Measurements from ENCODE around the gene SKP1.
"Not testable (repeated sequence)": the region's sequence is repeated elsewhere in the genome, so short reads cannot be mapped to it uniquely, and the experiment has no call there.

The SKP1 gene

DNA sequence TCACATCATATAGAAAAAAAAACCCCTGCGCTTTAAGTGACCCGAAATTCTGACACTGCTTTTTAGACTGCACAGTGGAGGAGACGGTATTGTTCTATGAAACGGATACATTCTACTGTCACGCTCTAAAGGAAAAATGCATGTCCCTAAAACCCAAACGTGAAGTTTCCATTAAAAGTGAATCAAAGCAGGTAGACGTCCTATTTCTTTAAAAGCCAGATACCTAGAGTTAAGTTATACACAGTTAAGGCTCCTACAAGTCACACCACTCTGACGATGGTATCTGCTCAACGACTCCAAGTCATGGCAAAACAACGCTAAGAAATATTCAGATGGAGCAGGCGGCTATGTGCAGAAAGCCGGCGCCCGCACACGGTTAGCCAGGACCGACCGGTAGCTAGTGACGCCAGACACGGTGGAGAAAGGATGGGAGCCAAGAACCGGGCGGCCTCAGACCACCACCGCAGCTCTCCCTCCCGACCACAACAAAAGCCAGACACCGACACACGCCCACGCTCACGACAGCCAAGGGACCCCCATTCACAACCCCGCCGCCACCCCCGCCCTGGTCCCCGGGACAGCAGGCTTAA, 734 bp downstream of the SKP1 start:
- DNase-seq = peak; percentile 8

DNA sequence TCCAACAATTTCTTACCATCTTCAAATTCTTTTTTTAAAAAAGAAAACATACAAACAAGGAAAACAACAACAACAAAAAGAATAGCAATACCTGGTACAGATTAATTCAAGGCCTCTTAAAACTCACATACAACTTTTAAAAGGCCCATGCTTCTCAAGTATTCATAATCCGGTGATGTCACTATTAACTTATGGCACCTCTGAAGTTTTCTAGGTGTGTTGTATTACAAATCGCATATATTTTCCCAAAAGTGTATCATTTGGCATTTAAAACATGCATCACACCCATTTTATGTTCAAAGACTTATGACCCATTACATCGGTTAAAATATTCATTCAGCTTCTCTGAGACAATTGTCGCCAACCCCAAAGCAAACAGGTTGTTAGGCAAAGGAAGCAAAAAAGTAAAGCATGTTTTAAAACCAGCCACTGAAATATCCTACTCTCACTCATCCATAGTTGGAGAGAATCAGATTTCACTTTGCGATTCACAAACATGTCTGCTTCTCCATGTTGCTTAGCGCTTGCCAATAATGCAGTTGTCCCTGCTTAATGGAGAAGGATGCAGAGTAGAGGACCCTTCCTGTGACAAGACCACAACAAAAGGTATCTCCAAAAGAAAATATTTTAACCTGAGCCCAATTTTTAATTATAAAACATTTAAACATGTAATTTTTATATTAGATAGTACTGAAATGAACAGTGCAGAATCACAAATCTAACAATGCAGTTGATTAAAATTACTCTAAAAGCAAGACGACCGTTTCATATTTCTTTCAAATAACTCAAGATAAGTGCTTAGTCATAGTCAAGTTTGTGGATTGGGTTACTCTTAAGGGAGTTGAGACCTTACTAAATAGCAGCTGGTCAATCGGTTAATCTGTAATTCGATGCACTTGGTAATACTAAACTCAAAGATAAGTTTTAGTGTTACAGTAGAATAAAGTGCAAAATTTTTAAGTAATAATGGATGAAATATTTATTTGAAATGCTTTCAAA, 1.6 kb downstream of the SKP1 start:
- peak; percentile 6 for DNase-seq

DNA sequence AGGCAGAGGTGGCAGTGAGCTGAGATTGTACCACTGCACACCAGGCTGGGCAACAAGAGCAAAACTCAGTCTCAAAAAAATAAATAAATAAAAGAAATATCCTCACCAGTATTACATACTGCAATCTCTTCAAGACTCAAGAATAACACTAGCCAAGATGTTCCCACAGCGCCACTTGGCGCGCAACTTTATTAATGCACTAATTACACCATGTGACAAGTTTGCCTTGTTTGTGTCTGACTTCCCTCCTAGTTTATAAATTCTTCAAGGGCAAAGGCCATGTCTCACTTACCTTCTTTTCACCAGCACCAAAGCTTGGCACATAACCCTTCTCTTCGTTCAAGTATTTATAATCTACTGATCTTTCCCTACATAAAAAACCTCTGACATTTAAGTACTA, 4.8 kb downstream of the SKP1 start:
- no peak for DNase-seq

DNA sequence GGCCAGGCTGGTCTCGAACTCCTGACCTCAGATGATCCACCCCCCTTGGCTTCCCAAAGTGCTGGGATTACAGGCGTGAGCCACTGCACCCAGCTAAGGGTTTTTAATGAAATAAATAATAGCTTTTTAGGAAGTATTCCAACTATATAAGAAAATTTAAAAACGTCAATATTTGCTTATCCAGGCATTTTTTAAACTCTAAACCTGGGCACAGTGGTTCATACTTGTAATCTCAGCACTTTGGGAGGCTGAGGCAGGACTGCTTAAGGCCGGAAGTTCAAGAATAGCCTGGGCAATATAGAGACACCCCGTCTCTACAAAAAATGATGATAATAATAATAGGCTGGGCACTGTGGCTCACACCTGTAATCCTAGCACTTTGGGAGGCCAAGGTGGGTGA, 14.2 kb downstream of the SKP1 start:
- DNase-seq = no peak

DNA sequence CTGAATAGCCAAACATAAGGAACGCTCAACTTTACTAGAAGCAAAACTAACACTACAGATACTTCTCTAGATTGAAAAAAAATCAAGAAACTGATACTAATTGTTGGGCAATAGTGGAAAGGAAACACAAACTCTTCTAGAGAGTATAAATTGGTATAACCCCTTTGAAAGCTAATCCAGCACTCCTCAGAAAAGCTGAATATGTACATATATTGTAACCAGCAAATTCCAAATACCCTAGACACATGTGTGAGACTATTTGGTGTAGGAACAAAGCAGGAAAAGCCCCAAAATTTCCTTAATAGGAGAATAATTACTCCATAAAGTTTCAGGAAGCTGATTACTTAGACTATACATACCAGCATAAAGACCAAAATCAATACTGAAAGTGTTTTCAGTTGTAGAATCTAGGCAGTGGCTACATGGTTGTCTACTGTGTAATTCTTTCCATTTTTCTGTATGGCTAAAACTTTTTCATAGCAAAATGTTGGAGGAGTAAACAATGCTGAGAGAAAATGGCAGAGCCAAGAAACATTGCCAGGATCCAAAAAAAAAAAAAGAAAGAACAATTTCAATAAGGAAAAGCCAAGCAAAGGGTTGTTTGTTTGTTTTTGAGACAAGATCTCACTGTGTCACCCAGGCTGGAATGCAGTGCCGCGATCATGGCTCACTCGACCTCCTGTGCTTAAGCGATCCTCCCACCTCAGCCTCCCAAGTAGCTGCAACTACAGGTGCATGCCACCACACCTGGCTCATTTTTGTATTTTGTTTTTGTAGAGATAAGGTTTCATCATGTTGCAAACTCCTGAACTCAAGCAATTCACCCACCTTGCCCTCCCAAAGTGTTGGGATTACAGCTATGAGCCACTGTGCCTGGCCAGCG, 15.0 kb downstream of the SKP1 start:
- DNase-seq = no peak

DNA sequence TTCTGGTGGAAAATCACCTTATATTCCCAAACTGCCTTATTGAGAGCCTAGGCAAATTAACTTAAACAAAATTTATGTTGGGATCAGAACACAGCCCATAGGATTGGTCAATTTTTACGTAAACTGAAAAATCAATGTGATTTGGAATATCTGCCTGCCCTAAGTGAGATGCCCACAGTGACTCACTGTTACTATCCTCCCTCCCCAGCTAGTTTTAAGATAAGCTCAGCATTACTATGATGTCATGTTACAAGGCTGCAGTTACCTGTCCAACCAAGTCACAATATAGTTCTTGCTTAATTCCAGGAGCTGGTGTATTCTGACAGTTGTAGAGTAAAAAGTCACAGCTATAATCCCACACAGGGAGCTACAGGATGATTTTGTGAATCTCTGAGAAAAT, 23.1 kb downstream of the SKP1 start:
- DNase-seq = no peak

DNA sequence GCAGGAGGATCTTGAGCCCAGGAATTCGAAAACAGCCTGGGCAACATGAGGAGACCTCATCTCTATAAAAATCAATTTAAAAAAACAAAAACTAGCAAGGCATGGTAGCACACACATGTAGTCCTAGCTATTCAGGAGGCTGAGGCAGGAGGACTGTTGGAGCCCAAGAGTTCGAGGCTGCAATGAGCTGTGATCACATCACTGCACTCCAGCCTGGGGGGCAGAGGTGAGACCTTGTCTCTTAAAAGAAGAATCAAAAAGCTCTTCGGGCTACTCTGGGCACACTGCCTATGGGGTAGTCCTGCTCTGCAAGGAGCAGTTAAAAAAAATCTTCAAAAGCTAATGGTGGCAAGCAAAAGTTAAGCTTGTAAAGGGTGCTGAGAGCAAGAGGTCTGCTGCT, 23.5 kb downstream of the SKP1 start:
- no peak for DNase-seq

DNA sequence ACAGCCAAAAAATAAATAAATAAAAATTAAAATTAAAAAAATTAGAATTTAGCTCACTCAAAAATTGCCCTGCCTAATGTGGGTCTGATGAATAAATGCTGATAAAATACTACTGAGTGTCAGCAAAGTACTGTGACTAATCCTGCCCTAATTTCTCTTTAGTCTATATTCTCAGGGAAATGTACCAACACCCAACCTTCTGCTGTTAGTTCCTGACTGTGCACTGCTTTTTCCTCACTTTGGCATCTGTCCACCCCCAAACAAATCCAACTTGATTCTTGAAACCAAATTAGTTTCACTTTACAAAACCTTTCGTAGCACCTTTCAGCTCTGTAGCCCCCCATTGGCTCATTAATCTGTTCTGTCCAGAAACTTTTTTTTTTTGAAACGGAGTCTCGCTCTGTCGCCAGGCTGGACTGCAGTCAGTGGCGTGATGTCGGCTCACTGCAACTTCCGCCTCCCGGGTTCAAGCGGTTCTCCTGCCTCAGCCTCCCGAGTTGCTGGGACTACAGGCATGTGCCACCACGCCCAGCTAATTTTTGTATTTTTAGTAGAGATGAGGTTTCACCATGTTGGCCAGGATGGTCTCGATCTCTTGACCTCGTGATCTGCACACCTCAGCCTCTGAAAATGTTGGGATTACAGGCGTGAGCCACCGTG, 24.4 kb downstream of the SKP1 start:
- not testable (repeated sequence) for DNase-seq

DNA sequence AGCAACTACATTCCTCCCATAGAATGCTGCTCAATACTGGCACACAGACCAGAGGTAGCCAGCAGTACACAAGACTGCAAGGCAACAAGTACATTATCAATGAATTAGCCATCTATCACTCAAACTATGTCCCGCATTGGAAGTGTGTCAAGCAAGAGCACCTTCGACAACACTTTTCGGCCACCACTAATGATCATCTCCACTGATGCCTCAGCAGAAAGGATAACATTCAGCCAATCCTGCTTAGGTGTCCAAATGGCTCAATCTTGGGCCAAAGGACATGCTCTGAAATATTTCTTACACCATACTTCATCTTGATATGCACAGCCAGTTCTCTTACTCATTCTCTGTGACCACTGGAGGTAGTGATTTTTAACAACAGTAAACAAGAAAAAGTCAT, 25.0 kb downstream of the SKP1 start:
- DNase-seq = no peak

DNA sequence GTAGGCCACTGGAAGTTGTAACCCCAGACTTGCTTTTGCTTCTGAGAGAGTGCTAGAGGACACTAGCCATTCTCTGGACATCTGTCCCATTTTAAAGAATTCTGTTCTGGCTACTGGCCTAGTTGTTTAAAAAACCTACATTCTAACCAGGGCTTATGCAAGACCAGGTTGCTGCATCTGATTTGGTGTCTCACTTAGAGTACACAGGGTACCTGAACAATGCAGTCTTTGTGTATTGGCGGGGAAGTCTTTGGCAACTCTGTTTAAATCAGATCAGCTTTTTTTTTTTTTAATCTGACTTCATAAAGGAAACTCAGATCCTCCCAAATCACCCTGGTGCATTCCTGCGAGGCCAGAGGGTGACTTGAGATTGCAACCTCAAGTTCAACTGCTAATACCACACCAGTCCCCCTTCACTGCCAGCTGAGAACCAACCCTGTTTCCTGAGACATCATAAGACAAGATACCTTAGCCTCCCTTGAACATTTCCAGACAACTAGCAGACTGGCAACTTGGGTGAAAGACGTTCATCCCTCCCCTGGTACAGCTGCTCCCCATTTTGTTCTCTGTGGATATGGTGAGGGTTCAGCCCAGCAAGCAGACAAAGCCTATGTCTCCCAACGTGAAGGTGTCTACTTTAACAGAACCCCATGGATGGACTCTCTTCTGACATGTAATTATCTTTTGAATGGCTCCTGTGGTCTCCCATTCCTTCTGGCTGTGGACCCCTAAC, 27.0 kb downstream of the SKP1 start:
- DNase-seq = no peak

DNA sequence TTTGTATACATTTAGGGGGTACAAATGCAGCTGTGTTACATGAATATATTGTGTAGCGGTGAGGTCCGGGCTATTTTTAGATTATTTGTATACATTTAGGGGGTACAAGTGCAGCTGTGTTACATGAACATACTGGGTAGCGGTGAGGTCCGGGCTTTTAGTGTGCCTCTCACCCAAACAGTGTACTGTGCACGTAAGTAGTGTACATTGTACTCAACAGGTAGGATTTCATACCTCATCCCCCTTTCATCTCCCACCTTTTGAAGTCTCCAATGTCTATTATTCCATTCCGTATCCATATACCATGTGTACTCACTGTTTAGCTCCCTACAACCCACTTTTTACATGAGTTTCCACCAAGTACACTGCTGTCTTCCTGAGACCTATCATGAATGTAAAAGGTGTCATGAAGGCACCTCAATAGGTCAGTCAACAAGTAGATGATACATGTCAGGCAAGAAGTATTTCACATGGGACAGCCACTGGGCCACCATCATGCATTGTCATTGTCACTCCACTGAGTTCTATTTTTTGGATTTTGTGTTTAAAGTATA, 27.7 kb downstream of the SKP1 start:
- no peak for DNase-seq

DNA sequence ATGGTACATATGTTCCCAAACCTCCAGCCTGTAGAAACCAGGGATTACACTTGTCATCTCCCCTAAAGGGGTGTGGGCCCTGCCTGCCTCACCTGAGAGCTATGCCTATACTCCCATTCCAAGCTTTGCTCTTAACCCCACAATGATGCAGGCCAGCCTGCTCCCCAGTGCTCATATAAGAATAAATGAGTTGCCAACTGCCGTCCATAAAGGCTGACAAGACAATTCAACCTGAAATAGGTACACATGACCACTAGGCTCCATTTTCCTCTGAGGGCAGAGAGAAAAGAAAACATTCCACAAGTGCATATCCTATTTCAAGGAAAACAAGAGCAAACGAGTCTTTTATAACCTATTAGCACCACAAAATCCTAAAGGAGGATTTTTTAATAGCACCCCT, 28.4 kb downstream of the SKP1 start:
- no peak for DNase-seq

DNA sequence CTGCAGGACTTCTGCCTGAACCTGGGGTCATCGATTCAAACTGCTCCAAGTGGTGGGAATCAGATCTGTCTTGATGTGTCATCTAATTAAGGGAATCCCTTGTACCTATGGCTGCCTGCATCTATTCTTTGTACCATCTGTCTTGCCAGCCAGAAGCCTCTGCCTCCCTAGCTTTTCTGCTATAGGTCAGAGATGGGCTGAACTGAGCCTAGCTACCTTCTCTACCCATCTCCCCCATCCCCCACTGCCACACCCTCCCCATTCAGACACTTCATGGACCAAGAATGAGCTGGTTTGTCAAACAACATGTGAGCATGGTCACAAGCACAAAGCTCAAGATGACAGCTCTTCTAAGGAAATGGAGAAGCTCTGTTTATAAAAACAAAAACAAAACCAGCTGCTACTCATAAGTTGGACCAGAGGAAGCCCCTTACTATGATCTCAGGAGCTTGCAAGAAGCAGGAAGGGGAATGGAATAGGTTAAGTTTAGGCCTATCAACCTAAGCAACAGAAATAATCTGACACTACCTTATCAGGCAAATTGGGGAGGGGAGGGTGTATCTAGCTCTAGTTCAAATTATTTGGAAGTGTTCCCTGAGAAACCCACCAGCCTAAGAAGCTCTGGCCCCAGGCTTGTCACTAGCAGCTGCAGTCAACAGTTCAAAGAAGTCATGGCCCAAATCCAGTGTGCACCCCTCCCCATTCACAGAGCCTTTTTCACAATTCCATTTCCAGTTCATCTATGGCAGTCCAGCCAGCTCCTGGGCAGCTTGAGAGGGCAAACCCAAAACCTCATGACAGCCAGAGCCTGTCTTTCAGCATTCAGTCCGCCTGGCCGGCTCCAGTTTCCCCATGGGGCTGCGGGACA, 29.9 kb downstream of the SKP1 start:
- no peak for DNase-seq

DNA sequence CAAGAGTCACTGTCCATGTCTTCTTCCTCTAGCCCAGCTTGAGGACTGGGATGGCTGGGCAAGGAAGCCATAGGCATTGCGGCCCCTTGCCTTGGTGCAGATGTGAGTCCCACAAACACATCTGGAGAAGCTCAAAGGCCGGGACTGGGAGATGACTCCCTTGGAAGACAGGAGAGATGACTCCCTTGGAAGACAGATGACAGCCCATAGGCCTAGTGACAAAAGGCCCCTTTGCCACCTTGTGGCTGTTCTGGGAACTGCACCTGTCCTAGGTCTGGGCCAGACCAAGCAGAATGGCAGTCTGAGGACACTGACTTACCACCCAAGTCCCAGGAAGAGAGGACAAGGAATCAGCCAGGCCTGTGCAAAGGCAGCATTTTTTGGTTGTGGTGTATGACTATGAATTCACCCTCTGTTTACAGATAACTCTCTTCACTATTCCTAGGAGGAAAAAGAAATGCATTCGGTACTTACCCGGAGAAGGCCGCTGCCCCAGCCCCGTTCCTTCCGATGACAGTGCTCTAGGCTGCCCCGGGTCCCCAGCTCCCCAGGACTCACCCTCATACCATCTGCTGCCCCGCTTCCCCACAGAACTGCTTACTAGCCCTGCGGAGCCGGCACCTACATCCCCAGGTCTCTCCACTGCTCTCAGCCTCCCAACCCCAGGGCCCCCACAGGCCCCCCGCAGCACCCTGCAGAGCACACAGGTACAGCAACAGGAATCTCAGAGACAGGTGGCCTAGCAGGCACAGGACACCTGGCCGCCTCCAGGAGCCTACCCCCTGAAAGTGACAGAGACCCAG, 30.8 kb downstream of the SKP1 start:
- DNase-seq = peak; percentile 1

DNA sequence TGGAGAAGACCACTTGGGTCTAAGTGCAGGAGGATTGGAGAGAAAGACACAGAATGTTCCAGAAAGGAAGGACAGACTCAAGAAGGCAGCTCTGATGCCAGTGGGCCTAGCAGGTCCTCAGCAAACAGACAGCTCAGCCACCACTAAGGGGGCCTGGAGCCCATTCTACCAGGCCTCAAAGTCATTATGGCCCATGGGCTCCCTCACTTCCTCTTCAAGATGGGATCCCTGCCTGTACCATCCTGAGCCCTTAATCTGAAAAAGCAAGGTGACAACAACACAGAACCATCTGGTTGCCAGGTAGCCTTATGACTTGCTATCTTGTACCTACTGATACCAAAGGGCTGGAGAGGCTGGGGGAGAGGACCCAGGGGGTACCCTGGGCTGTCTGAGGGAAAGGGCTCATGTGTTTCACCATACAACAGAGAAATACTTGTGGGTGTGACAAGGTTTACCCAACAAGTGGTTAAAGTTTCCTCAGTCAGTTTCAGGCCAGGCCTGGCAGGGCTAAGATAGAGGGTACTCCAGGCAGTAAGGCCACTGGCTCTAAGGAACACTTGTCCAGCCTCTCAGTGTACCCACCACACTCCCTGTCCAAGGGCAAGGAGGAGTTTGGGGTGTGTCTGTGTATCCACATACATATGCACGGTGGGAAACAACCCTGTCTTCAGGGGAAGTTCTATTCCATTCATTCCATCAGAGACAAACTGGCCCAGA, 31.6 kb downstream of the SKP1 start:
- DNase-seq = no peak

DNA sequence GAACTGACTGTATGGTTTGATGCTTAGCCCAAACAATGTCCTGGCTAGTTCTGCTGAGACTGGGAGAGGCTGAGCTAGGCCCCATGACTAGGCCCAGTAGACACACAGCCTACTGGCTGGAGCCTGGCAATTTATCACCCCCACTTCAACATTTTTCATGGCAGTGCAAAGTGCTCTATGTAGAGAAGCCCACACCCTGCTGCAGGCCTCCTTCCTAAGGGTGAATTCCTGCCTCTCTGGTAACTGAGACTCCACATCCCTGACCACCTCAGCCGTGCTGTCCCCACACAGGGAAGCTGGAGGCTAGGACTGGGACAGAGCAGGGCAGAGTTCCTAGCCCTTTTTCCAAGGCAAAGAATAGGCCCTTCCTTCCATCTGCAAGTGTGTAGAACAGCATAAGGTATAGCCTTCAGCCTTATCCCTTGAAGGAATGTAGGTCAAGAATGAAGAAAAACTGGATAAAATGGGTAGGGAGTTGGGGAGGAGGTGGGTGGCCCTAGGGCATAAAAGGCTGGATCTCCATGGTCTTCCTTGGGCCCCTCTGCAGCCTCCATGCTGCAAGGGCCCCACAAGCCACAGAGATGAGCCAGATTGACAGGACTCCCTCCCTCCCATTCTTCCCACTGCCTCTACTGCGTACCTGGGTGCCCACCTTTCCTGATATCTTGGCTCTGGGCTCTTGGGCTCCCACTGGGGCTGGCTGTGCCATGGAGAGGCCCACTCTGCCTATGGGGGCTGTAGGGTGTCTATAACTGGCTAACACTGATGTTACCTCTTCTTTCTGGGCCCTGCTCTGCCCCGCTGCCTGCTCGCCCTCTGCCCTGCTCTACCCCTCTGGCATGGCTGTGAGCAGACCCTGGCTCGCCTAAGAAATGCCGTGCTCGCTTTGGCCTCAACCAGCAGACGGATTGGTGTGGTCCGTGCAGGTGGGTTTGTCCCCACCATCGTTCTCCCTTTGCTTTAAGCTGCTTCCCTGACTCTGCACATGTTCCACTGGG, 32.5 kb downstream of the SKP1 start:
- DNase-seq = no peak

DNA sequence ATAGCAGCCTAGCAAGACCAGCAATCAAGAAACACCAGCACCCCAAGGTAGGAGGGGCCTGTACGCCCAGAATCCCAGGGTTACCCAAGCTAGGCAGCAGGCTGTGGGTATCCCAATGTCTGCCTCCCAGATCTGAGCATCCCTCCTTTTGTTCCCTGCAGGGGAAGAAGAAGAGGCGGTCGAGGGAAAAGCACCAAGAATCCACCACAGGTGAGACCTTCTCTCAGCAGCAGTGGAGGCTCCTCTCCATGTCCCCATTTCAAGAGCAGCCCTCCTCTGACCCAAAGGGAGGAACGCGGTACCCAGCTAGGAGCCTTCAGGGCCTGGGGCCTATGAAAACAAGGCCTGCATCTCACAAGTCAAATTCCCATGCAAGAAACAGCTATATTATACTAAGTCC, 33.3 kb downstream of the SKP1 start:
- DNase-seq = no peak

DNA sequence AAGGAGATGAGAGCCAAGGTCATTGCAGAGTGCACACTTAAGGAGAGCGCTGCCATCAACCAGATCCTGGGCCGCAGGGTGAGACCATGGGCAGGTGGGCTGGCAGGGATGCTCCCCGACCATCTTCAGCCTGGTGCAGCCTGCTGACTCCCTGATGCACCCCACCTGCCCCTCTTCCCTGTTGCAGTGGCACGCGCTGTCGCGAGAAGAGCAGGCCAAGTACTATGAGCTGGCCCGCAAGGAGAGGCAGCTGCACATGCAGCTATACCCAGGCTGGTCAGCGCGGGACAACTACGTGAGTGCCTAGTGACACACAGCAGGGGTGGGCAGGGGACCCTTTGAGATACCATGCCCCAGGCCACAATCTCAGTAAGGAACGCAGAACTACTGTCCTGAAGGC, 33.9 kb downstream of the SKP1 start:
- no peak for DNase-seq

Measured in NCI-H1105 treated with DMSO at 0.1 percent for 48 hours (cell line).